Posterior cingulate gyrus (tissue), 11 donors: ENCODE measurements around the gene SLC1A7.
A peak's percentile ranks its signal among the peaks of the same experiment; 100 is the strongest.
"Not testable (repeated sequence)": the region's sequence is repeated elsewhere in the genome, so short reads cannot be mapped to it uniquely, and the experiment has no call there.

ENCODE experiments used
- DNase-seq, 10 donors: peaks; one replicate each; pipeline versions ENCODE4 v3.0.0 to v3.0.0-alpha.2; 2020 to 2021; ENCODE audit warnings: mixed read lengths in 3 of 10
- intact Hi-C: fragments of 100-400 bp; cut with DNase I; formaldehyde crosslinking; loops from one replicate; pipeline ENCODE4 v1.15.1; 2023

The SLC1A7 gene

GRCh38 chr1:53142226-53142853 is at the start of gene SLC1A7:
SLC1A7 (minus strand) TSS chr1:53142638; CDS start chr1:53142449, 189 bp downstream.
- intact Hi-C loops = no loop called here
- peak in 1 of 10 donors; percentile 70 for DNase-seq

DNA sequence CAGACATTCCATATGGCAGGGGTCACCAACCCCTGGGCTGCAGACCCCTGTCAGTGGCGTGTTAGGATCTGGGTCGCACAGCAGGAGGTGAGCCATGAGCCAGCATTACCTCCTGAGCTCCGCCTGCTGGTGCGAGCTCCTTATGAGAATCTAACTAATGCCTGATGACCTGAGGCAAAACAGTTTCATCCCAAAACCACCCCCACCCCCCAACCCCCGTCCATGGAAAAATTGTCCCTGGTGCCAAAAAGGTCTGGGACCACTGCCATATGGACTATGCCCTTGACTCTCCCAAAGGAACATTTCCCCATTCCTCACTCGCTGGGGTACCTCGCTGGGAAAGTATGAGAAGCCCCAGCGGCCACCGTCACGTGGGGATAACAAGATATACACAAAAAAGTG is 47.8 kb upstream of the SLC1A7 start:
- DNase-seq = no peak
- intact Hi-C loops = no loop called here

DNA sequence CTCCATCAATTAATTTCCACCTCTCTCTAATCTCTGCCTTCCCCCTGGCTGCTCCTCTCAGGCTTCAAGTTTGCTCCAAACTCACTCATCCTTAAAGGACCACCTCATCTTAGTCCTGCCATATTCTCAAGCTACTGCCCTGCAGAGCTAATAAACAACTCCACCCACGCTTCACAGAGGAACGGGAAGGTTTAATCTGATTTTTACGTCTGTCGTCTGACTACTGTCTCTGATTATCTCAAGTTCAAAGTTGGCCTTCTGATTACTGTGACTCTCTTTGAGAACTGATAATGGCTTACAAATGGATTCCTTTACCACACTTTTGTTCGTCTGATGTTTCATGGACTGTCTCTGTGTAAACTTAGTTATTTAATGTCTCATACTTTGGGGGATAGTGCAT is 46.6 kb upstream of the SLC1A7 start:
- no peak for DNase-seq
- intact Hi-C loops = loop anchor here (10.0 kb wide), 1 partner anchor 264 kb away; the partner anchor contains the start of genes ECHDC2 and SCP2

DNA sequence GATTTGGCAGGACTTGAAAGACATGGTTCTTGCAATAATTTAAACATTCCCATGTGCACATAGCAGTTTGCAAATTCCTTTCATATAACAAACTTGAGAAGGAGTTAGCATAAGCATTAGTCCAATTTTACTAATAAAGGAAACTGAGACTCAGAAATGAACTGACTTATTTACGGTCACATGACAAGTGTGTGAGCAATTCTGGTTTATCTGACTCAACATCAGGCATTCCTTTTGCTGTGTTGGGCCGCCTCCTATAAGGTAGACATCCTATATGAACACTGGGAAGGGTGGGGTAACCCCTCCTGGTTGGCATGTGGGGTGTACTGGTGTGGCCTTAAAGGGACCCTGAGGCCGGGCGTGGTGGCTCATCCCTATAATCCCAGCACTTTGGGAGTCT is 45.7 kb upstream of the SLC1A7 start:
- no peak for DNase-seq
- intact Hi-C loops = loop anchor here (10.0 kb wide), 1 partner anchor 263 kb away; the partner anchor contains the start of genes ECHDC2 and SCP2

DNA sequence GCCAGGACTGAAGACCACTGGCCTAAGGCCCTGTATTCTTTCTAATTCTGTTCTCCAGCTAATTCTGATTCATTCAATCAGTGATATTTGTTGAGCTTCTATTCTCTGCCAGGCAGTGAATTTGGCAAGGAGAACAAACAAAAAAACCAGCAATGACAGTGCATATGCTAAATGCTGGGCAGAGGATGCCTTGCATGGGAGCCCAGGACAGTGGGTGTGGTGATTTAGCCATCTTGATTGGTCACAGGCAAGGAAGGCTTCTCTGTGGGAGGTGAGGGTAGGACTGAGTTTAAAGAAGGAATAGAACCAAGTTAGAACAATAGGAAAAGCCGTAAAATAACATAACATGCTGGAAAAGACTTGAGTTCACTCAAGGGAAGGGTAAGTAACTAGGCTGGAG is 45.0 kb upstream of the SLC1A7 start:
- intact Hi-C loops = loop anchor here (10.0 kb wide), 1 partner anchor 263 kb away; the partner anchor contains the start of genes ECHDC2 and SCP2
- no peak for DNase-seq

GRCh38 chr1:53186533-53186932 is 44.1 kb upstream of the SLC1A7 start:
- no peak for DNase-seq
- intact Hi-C loops = loop anchor here (10.0 kb wide), 1 partner anchor 262 kb away; the partner anchor contains the start of genes ECHDC2 and SCP2

DNA sequence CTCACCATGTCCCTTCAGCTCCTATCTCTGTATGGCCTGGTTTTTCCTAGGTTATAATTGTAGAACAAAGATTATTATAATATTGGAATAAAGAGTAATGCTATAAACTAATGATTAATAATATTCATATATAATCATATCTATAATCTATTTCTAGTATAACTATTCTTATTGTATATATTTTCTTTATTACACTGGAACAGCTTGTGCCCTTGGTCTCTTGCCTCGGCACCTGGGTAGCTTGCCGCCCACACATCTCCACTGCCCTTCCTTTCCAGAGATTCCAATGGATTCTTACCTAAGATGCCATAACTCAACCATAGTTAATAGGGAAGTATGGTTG is 43.5 kb upstream of the SLC1A7 start:
- intact Hi-C loops = loop anchor here (10.0 kb wide), 1 partner anchor 261 kb away; the partner anchor contains the start of genes ECHDC2 and SCP2
- not testable (repeated sequence) for DNase-seq

GRCh38 chr1:53183095-53183990 is 40.9 kb upstream of the SLC1A7 start:
- no peak for DNase-seq
- intact Hi-C loops = loop anchor here (10.0 kb wide), 1 partner anchor 259 kb away; the partner anchor contains the start of genes ECHDC2 and SCP2

DNA sequence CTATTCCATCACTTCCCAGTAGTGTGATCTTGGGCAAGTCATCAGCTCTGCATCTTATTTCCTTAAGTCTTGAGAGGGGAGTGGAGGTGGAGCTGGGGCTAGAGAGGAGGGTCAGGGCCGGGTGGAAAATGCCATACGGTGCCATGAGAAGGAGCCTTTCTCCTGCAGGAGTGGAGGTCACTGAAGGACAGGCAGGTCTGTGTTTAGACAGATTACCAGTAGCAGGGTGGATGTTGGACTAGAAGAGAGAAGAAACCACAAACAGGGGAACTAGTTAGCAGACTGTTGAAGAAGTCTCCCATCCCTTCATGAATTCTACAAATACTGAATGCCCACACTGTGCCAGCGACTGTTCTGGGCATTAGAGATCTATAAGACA is 40.3 kb upstream of the SLC1A7 start:
- intact Hi-C loops = loop anchor here (10.0 kb wide), 1 partner anchor 258 kb away; the partner anchor contains the start of genes ECHDC2 and SCP2
- DNase-seq = no peak

GRCh38 chr1:53182111-53182593 is 39.7 kb upstream of the SLC1A7 start:
- intact Hi-C loops = loop anchor here (10.0 kb wide), 1 partner anchor 257 kb away; the partner anchor contains the start of genes ECHDC2 and SCP2
- DNase-seq = peak; percentile 51 to 97 (median 82)

GRCh38 chr1:53180951-53181350 is 38.5 kb upstream of the SLC1A7 start:
- intact Hi-C loops = loop anchor here (10.0 kb wide), 1 partner anchor 256 kb away; the partner anchor contains the start of genes ECHDC2 and SCP2

DNA sequence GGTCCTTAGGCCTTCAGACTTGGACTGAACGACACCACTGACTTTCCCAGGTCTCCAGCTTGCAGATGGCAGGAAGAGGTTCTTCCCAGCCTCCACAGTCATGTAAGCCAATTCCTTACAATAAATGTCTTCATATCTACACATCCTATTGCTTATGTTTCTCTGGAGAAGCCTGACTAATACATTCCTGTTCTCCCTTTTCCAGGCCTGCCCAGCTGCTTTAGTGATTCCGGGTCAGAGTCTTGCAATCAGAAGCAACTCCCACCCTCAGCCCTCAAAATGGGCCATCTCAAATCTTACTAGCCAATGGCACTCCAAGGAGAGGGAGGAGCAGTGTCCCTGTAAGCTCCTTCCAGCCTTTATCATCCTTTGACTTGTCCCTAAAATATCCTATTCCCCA is 37.8 kb upstream of the SLC1A7 start:
- no peak for DNase-seq
- intact Hi-C loops = loop anchor here (10.0 kb wide), 1 partner anchor 255 kb away; the partner anchor contains the start of genes ECHDC2 and SCP2

More at GRCh38 chr1:53180951-53181350, 38.5 kb upstream of the SLC1A7 start:
- DNase-seq = no peak

DNA sequence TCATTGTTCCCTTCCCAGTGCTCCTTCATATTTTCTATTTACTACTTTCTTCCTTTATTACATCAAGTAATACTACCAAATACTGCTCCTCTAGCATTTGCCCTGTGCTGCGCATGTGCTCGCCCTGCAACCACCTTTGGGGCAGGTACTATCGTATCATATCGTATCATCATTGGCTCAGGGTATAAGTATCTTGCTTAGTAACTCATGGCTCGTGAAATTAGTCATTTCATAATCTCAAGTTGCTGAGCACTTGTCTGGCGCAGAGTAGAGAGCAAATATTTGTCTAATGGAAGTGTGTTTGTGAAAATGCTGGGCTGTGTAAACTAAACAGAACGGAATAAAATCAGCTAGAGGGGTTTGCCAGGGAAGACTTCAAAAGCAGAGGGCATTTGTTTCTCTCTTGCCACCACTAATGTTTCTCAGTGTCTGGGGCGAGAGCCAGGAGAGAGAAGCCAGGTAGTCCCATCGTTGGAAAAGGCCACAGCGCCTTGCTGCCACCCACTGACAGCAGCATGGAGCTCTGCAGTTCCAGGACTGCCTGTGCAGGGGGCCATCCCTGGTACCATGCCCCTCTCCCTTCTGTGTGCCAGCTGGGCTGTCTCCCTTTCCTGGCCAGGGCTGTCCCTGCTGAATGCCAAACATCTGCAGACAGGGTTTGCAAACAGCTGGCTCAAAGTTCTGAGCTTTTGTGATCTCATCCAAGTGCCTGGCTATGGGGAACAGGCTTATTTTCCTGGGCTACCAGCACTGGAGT is 34.2 kb upstream of the SLC1A7 start:
- peak in 1 of 10 donors; percentile 23 for DNase-seq
- intact Hi-C loops = no loop called here

- intact Hi-C loops = no loop called here
- DNase-seq = no peak
These were observed 32.8 kb upstream of the SLC1A7 start for GRCh38 chr1:53174971-53175913.

DNA sequence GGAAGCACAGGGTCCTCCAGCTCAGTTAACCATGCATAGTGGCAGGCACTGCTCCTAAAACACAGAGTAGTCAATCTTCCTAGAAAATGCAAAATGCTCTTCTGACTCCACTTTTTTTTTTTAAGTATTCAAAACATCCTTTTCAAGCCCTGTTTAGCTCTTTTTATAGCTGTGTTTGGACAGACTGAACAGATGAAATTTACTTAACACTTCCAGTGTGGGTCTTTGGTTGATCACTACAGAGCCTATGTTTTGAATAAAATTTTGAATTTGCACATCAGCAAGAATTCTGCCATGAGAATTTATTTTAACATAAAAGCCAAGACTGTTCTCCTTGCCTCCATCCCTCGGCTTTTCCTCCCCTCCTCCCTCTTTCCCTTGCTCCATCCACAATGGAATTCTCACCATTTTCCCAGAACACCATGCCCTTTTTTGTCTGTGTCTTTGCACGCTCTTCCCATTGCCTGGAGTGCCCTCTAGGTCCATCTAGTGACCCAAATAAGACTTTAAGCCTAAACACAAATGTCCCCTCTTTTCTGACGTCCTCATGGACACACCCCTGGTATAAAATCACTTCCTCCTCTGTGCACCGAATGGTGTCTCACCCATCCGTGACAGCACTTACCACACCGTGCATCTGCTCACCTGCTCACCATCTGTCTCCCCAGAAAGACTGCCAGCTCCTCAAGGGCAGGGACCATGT is 30.1 kb upstream of the SLC1A7 start:
- intact Hi-C loops = no loop called here
- DNase-seq = no peak

GRCh38 chr1:53166912-53167311 is 24.5 kb upstream of the SLC1A7 start:
- intact Hi-C loops = no loop called here
- no peak for DNase-seq

DNA sequence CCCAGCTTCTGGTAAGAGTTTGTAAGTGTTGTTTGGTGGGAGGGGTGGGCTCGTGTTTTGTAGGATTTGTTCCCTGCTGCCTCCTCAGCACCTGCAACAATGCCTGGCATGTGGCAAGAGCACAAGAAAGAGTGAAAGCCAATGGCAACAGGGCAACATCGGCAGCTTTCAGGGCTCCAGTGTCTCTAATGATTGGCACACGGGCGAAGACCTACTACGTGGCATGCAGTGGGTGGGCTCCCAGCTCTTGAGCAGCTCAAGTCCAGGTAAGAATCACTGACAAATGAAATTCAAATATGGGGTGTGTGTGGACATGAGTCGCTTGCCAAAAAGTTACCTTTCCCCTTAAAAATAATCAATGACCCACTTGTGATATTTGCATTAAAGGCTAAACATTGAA is 23.9 kb upstream of the SLC1A7 start:
- peak in 1 of 10 donors; percentile 10 for DNase-seq
- intact Hi-C loops = no loop called here

GRCh38 chr1:53165408-53165961 is 23.0 kb upstream of the SLC1A7 start:
- no peak for DNase-seq
- intact Hi-C loops = no loop called here
